GDM1 (cell line): ENCODE measurements around the gene TAS2R40.
"Not testable (repeated sequence)": the region's sequence is repeated elsewhere in the genome, so short reads cannot be mapped to it uniquely, and the experiment has no call there.

Experiments
- DNase-seq: peaks from one replicate; lab custom pipeline; 2025; lab: John Stamatoyannopoulos, UW

TAS2R40 gene

GRCh38 chr7:143250199-143250598 is 28.4 kb downstream of the TAS2R40 start:
- DNase-seq: no peak

GRCh38 chr7:143250822-143251221 is 29.0 kb downstream of the TAS2R40 start:
- no peak for DNase-seq

GRCh38 chr7:143252006-143252405 is 30.2 kb downstream of the TAS2R40 start:
- DNase-seq: peak; percentile 14

- DNase-seq: no peak
Measured at GRCh38 chr7:143255564-143255963, 33.7 kb downstream of the TAS2R40 start.

GRCh38 chr7:143256325-143256724 is 34.5 kb downstream of the TAS2R40 start:
- DNase-seq: no peak

- no peak for DNase-seq
Measured at GRCh38 chr7:143256932-143257331, 35.1 kb downstream of the TAS2R40 start.

GRCh38 chr7:143257501-143257900 is 35.7 kb downstream of the TAS2R40 start:
- DNase-seq: no peak

- no peak for DNase-seq
Measured at GRCh38 chr7:143258831-143259230, 37.0 kb downstream of the TAS2R40 start.

- no peak for DNase-seq
Measured at GRCh38 chr7:143259765-143260164, 37.9 kb downstream of the TAS2R40 start.

- no peak for DNase-seq
Measured at GRCh38 chr7:143261901-143262300, 40.1 kb downstream of the TAS2R40 start.

GRCh38 chr7:143263266-143264195 is 41.7 kb downstream of the TAS2R40 start, which contains the start of gene GSTK1:
Gene GSTK1, plus strand, starts transcription at chr7:143263441. Its CDS starts 73 bp downstream, at chr7:143263514.
- peak; percentile 73 for DNase-seq

- not testable (repeated sequence) for DNase-seq
Measured at GRCh38 chr7:143264196-143264568, 42.3 kb downstream of the TAS2R40 start.

GRCh38 chr7:143265017-143265693 is 43.3 kb downstream of the TAS2R40 start:
- DNase-seq: no peak

- no peak for DNase-seq
Measured at GRCh38 chr7:143269251-143269650, 47.4 kb downstream of the TAS2R40 start.

GRCh38 chr7:143271240-143271639 is 49.4 kb downstream of the TAS2R40 start:
- no peak for DNase-seq
